Hepatocyte (in vitro differentiated cells): ENCODE results near the gene HOXB1. TPM values are rescaled to one million over a fixed set of nuclear protein-coding genes. Genes with fewer than 3 reads are reported as not detected.

Experiments used
- DNase-seq: peaks from one replicate; pipeline ENCODE4 v3.0.0-alpha.2; 2016; ENCODE audit warnings: low spot score
- H2AFZ ChIP-seq: fragments of 200-600 bp; sonication (generic); 2 replicates; pipeline ENCODE4 v1.6.0; 2016; ENCODE audit warnings: antibody characterized with exemption, mild to moderate bottlenecking
- H3K27ac ChIP-seq: fragments of 200-600 bp; sonication (generic); 2 replicates; pipeline ENCODE4 v1.5.1; 2016; ENCODE audit warnings: mild to moderate bottlenecking
- H3K27me3 ChIP-seq: fragments of 200-600 bp; sonication (generic); 2 replicates; pipeline ENCODE4 v1.6.1; 2016
- H3K36me3 ChIP-seq: fragments of 200-600 bp; sonication (generic); replicated peaks from 2 replicates; pipeline ENCODE4 v1.5.1; 2016; ENCODE audit warnings: low read depth; ENCODE audit not compliant: insufficient read depth
- H3K4me1 ChIP-seq: fragments of 200-600 bp; sonication (generic); 2 replicates; pipeline ENCODE4 v1.5.1; 2016; ENCODE audit warnings: mild to moderate bottlenecking, moderate library complexity; ENCODE audit not compliant: insufficient read depth
- H3K4me2 ChIP-seq: fragments of 200-600 bp; sonication (generic); 2 replicates; pipeline ENCODE4 v1.6.0; 2016
- H3K4me3 ChIP-seq: fragments of 200-600 bp; sonication (generic); 2 replicates; pipeline ENCODE4 v1.5.1; 2016; ENCODE audit warnings: mild to moderate bottlenecking
- H3K79me2 ChIP-seq: fragments of 200-600 bp; sonication (generic); 2 replicates; pipeline ENCODE4 v1.6.0; 2017; ENCODE audit warnings: mild to moderate bottlenecking
- H3K9me2 ChIP-seq: fragments of 200-600 bp; sonication (generic); replicated peaks from 2 replicates; pipeline ENCODE4 v1.6.0; 2017; ENCODE audit warnings: mild to moderate bottlenecking; ENCODE audit not compliant: insufficient read depth
- H3K9me3 ChIP-seq: fragments of 200-600 bp; sonication (generic); 2 replicates; pipeline ENCODE4 v1.5.1; 2016; ENCODE audit warnings: low read depth, mild to moderate bottlenecking
- H4K20me1 ChIP-seq: fragments of 200-600 bp; sonication (generic); 2 replicates; pipeline ENCODE4 v1.6.0; 2016; ENCODE audit warnings: mild to moderate bottlenecking; ENCODE audit not compliant: insufficient read depth, poor library complexity, severe bottlenecking
- CTCF ChIP-seq: fragments of 200-600 bp; sonication (generic); IDR thresholded peaks from 2 replicates; pipeline ENCODE4 v1.5.1; 2016; ENCODE audit warnings: antibody characterized with exemption, mild to moderate bottlenecking; ENCODE audit not compliant: poor library complexity
- EZH2 ChIP-seq: fragments of 200-600 bp; sonication (generic); IDR thresholded peaks from 2 replicates; pipeline ENCODE4 v1.6.1; 2016; ENCODE audit warnings: antibody characterized with exemption, mild to moderate bottlenecking, borderline replicate concordance
- EZH2phosphoT487 ChIP-seq: fragments of 200-600 bp; sonication (generic); IDR thresholded peaks from one replicate; pipeline ENCODE4 v1.6.1; 2018; ENCODE audit warnings: antibody characterized with exemption, mild to moderate bottlenecking, low read depth, moderate library complexity; ENCODE audit not compliant: unreplicated experiment, severe bottlenecking
- whole genome bisulfite sequencing: methylation state at CpG from one replicate; pipeline ENCODE4 v1.1.6; 2016; ENCODE audit warnings: low lambda C conversion rate; ENCODE audit errors: missing lambda C conversion rate; 5-methylcytosine and 5-hydroxymethylcytosine counted together
- polyA plus RNA-seq: library from polyadenylated mRNA; unstranded; fragments of >200 nt; fragmentation: Nextera tagmentation; extraction: Ambion mirVana; gene quantifications from 2 replicates; pipeline ENCODE4 v1.2.1, GENCODE V29; 2016
- total RNA-seq: library from RNA; depleted of rRNA; stranded (reverse); fragments of >200 nt; gene quantifications from 2 replicates; pipeline ENCODE4 v1.2.3, GENCODE V29; 2014

The HOXB1 gene
- total and polyA plus RNA-seq, 2 experiments from 2014 or later, result not detected

DNA sequence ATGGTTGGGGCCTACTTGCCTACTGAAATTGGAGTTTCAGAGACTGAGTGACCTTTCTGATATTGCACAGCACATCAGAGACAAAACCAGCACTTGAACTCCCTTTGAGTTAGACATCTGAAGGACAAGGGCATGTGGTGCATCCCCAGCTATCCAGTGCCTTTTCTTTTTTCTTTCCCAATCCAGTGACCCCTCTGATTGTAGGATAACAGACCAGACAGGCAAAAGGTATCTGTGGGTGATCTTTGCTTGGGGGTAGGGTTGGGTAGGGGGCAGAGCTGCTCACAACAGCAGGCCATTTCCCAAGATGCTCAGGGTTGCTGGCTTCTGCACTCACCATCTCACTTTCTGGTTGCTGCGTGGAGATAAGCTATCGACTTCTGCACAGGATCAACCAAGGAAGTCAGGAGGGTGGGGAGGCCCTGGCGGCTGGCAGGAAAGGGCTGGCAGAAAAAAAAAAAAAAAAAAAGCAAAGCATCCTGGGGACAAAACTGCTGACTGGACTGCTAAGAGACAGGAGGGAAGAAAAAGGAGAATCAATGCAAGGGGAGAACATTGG is 42.2 kb downstream of the HOXB1 start:
- DNase-seq, result peak; percentile 31

GRCh38 chr17:48487221-48487620 is 43.6 kb downstream of the HOXB1 start:
- no peaks in the 10 kb centered on the region for H3K9me3 ChIP-seq
- no peak overlapping the region for H2AFZ ChIP-seq
- no peaks in the 10 kb centered on the region for H3K79me2 ChIP-seq
- H3K4me3 ChIP-seq, result no peak overlapping the region
- no peaks in the 10 kb centered on the region for H3K9me2 ChIP-seq
- H3K36me3 ChIP-seq, result no peaks in the 10 kb centered on the region
- H3K27me3 ChIP-seq, result peaks cover 28% of the 10 kb centered on the region
- WGBS, result 63% methylated on average over 2 of the region's 2 CpGs
- no peaks in the 10 kb centered on the region for H3K4me1 ChIP-seq
- no peaks in the 10 kb centered on the region for H4K20me1 ChIP-seq
- no peak for DNase-seq
- no peak for TF ChIP-seq EZH2
- no peak for TF ChIP-seq EZH2phosphoT487
- no peak for TF ChIP-seq CTCF
- H3K27ac ChIP-seq, result no peak overlapping the region
- H3K4me2 ChIP-seq, result no peak overlapping the region

More for the DNA sequence above, 42.2 kb downstream of the HOXB1 start:
- H3K27ac ChIP-seq, result no peak overlapping the region
- peaks cover 36% of the 10 kb centered on the region for H3K27me3 ChIP-seq
- 20% methylated on average over 3 of the region's 3 CpGs for WGBS
- no peak overlapping the region for H2AFZ ChIP-seq
- no peaks in the 10 kb centered on the region for H3K36me3 ChIP-seq
- no peaks in the 10 kb centered on the region for H3K9me2 ChIP-seq
- H3K79me2 ChIP-seq, result no peaks in the 10 kb centered on the region
- peaks cover 7% of the 10 kb centered on the region for H3K4me1 ChIP-seq
- H4K20me1 ChIP-seq, result no peaks in the 10 kb centered on the region
- no peak overlapping the region for H3K4me3 ChIP-seq
- no peaks in the 10 kb centered on the region for H3K9me3 ChIP-seq
- no peak overlapping the region for H3K4me2 ChIP-seq
- TF ChIP-seq EZH2, result no peak
- no peak for TF ChIP-seq EZH2phosphoT487

DNA sequence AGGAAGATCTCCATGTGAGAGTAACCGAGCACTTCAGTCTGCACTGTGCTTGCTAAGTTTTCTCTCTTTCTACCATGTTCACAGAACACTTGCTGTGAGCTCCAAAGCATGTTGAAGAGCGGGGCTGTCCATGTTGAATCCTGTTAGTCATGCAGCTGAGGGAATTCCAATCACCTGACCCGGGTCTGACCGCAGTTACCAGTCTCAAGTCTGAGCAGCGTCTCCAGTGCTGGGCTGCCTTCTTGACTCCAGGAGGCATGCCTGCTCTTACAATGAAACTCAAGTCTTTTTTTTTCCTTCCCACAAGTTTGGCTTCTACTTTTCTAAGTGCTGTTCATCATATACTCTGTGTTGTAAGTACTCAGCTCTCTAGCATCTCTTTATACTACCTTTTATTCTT is 44.3 kb downstream of the HOXB1 start:
- 50% methylated on average over 5 of the region's 5 CpGs for WGBS
- Histone ChIP-seq H3K79me2 (no peaks in the 10 kb centered on the region), H3K9me3 (no peaks in the 10 kb centered on the region), H2AFZ (no peak overlapping the region), H3K4me1 (no peaks in the 10 kb centered on the region), H3K9me2 (no peaks in the 10 kb centered on the region), H3K27me3 (peaks cover 28% of the 10 kb centered on the region), H3K36me3 (no peaks in the 10 kb centered on the region), H4K20me1 (no peaks in the 10 kb centered on the region), H3K4me2 (no peak overlapping the region), H3K4me3 (no peak overlapping the region), H3K27ac (no peak overlapping the region)
- DNase-seq, result peak; percentile 72
- TF ChIP-seq EZH2 (no peak), CTCF (no peak), EZH2phosphoT487 (no peak)

GRCh38 chr17:48484850-48485249 is 46.0 kb downstream of the HOXB1 start:
- H3K4me2 ChIP-seq, result no peak overlapping the region
- H3K4me1 ChIP-seq, result no peaks in the 10 kb centered on the region
- H3K27ac ChIP-seq, result no peak overlapping the region
- H3K9me2 ChIP-seq, result no peaks in the 10 kb centered on the region
- no peak for DNase-seq
- no peak for TF ChIP-seq CTCF
- no peak for TF ChIP-seq EZH2phosphoT487
- TF ChIP-seq EZH2, result no peak
- no peaks in the 10 kb centered on the region for H3K9me3 ChIP-seq
- H2AFZ ChIP-seq, result no peak overlapping the region
- H3K36me3 ChIP-seq, result no peaks in the 10 kb centered on the region
- WGBS, result 86% methylated on average over 2 of the region's 2 CpGs
- H3K79me2 ChIP-seq, result no peaks in the 10 kb centered on the region
- no peak overlapping the region for H3K4me3 ChIP-seq
- H4K20me1 ChIP-seq, result no peaks in the 10 kb centered on the region
- peaks cover 13% of the 10 kb centered on the region for H3K27me3 ChIP-seq
